Panc1 (cell line): ENCODE data around the gene FIG4. TPM values are rescaled to one million over a fixed set of nuclear protein-coding genes. Genes with fewer than 3 reads are reported as not detected.

ENCODE experiments used
- ATAC-seq: fragments of 200-7000 bp; cut with Tn5 transposase; 2 replicates; pipeline ENCODE4 v1.9.1; 2020; ENCODE audit warnings: mild to moderate bottlenecking, moderate library complexity
- BruUV-seq: library from RNA; stranded (reverse); fragments of 400-500 nt; replicated peaks from 2 replicates; lab custom pipeline; 2021; lab: Mats Ljungman, UMichigan
- CTCF ChIA-PET: fragments of 300-600 bp; sonication (Branson Sonifier 250); formaldehyde crosslinking; loops from one replicate; lab custom pipeline; 2022; ENCODE audit warnings: antibody characterized with exemption; lab: Charles Lee
- POLR2A ChIA-PET: fragments of 300-600 bp; sonication (Branson Sonifier 250); formaldehyde crosslinking; loops from one replicate; lab custom pipeline; 2022; ENCODE audit warnings: antibody characterized with exemption; lab: Charles Lee
- DNase-seq: peaks from one replicate; pipeline ENCODE4 v3.0.0-alpha.2; 2010; ENCODE audit warnings: low read depth, low spot score
- H3K27ac ChIP-seq: 2 replicates; pipeline ENCODE4 v1.5.1; 2011; ENCODE audit warnings: mild to moderate bottlenecking, low read length, inconsistent platforms
- H3K27me3 ChIP-seq: fragments of 200-500 bp; sonication (Bioruptor generic); 2 replicates; pipeline ENCODE4 v1.6.0; 2014; ENCODE audit warnings: low read length, inconsistent platforms; ENCODE audit not compliant: control insufficient read depth, insufficient read depth
- H3K36me3 ChIP-seq: fragments of 200-500 bp; sonication (Bioruptor generic); 2 replicates; pipeline ENCODE4 v1.5.1; 2014; ENCODE audit warnings: inconsistent platforms, mild to moderate bottlenecking, low read length, moderate library complexity; ENCODE audit not compliant: control insufficient read depth, insufficient read depth
- H3K4me1 ChIP-seq: 2 replicates; pipeline ENCODE4 v1.5.1; 2011; ENCODE audit warnings: inconsistent platforms, mild to moderate bottlenecking, low read length, moderate library complexity; ENCODE audit not compliant: control insufficient read depth, insufficient read depth
- H3K4me3 ChIP-seq, 2 experiments: 2 replicates each; pipeline ENCODE4 v1.5.1; 2011 to 2012; ENCODE audit warnings: low read depth in 2 of 2, low read length in 2 of 2, mild to moderate bottlenecking in 2 of 2, inconsistent platforms in 1 of 2, moderate library complexity in 1 of 2
- H3K9me3 ChIP-seq: fragments of 200-500 bp; sonication (Bioruptor generic); 2 replicates; pipeline ENCODE4 v1.5.1; 2014; ENCODE audit warnings: low read depth, mild to moderate bottlenecking, inconsistent platforms, low read length, moderate library complexity; ENCODE audit not compliant: control insufficient read depth, insufficient read depth
- POLR2AphosphoS5 ChIP-seq: IDR thresholded peaks from 2 replicates; pipeline ENCODE4 v1.6.1; 2012; ENCODE audit warnings: mild to moderate bottlenecking, low read depth, low read length, moderate library complexity
- SIN3A ChIP-seq: IDR thresholded peaks from 2 replicates; pipeline ENCODE4 v1.6.1; 2012; ENCODE audit warnings: low read depth, mild to moderate bottlenecking, low read length, moderate library complexity, borderline replicate concordance; ENCODE audit not compliant: insufficient read depth
- TCF7L2 ChIP-seq: IDR thresholded peaks from 2 replicates; pipeline ENCODE4 v1.6.1; 2011; ENCODE audit warnings: mild to moderate bottlenecking, low read depth, low read length, inconsistent platforms
- in situ Hi-C: cut with HindIII; loops from 2 replicates; pipeline ENCODE4 v1.10.0; 2016; ENCODE audit warnings: low sequenced_read_pairs, low pct_unique_long_range_greater_than_20kb
- intact Hi-C: fragments of 100-400 bp; cut with micrococcal nuclease; formaldehyde crosslinking; loops from one replicate; pipeline ENCODE4 v1.10.0; 2022; ENCODE audit not compliant: unreplicated experiment
- total RNA-seq: library from RNA; stranded (reverse); gene quantifications from one replicate; pipeline ENCODE4 v1.2.1, GENCODE V29; 2021; ENCODE audit not compliant: unreplicated experiment
- TF ChIP-seq, protein P1 (sequence below), 2 experiments: IDR thresholded peaks; 2 replicates each; pipeline ENCODE4 v1.6.1; 2011 to 2012; ENCODE audit warnings: low read depth in 2 of 2, control low read depth in 1 of 2, low read length in 1 of 2, mild to moderate bottlenecking in 1 of 2, moderate library complexity in 1 of 2; ENCODE audit not compliant: insufficient read depth in 1 of 2
- TF ChIP-seq, protein P2 (sequence below): fragments of 450-650 bp; IDR thresholded peaks from 2 replicates; pipeline ENCODE4 v1.5.1; 2017; ENCODE audit warnings: mild to moderate bottlenecking

FIG4 gene
- total RNA-seq, 1 experiment from 2014 or later = 19.0 TPM

DNA sequence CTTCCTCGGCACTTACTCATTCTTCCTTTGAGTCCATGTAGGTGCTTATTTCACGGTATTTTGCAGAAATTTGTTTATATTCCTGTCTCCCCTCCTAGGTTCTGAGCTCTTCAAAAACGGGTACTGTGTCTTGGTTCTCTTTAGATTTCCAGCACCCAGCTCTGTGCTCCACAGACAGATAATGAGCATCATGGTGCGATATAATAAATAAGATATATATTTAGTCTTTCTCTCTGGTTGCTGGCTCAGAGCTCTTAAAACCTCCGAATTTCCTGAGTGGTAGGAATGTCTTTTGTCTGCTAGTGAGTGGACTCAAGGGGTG is 179.0 kb downstream of the FIG4 start:
- ChIA-PET POLR2A (no interaction called here), CTCF (no interaction called here)
- Histone ChIP-seq H3K36me3 (no peaks in the 10 kb centered on the region), H3K9me3 (no peaks in the 10 kb centered on the region), H3K4me1 (no peaks in the 10 kb centered on the region), H3K27ac (no peak overlapping the region), H3K27me3 (peaks cover 12% of the 10 kb centered on the region), H3K4me3 (no peak overlapping the region)
- intact Hi-C loops (no loop called here), in situ Hi-C loops (no loop called here)
- DNase-seq (no peak), ATAC-seq (no peak)
- BruUV-seq = no TSS peak
- TF ChIP-seq TCF7L2 (no peak), SIN3A (no peak), POLR2AphosphoS5 (no peak)
- TF ChIP-seq, protein P1, sequence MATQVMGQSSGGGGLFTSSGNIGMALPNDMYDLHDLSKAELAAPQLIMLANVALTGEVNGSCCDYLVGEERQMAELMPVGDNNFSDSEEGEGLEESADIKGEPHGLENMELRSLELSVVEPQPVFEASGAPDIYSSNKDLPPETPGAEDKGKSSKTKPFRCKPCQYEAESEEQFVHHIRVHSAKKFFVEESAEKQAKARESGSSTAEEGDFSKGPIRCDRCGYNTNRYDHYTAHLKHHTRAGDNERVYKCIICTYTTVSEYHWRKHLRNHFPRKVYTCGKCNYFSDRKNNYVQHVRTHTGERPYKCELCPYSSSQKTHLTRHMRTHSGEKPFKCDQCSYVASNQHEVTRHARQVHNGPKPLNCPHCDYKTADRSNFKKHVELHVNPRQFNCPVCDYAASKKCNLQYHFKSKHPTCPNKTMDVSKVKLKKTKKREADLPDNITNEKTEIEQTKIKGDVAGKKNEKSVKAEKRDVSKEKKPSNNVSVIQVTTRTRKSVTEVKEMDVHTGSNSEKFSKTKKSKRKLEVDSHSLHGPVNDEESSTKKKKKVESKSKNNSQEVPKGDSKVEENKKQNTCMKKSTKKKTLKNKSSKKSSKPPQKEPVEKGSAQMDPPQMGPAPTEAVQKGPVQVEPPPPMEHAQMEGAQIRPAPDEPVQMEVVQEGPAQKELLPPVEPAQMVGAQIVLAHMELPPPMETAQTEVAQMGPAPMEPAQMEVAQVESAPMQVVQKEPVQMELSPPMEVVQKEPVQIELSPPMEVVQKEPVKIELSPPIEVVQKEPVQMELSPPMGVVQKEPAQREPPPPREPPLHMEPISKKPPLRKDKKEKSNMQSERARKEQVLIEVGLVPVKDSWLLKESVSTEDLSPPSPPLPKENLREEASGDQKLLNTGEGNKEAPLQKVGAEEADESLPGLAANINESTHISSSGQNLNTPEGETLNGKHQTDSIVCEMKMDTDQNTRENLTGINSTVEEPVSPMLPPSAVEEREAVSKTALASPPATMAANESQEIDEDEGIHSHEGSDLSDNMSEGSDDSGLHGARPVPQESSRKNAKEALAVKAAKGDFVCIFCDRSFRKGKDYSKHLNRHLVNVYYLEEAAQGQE (IDR thresholded peaks at IDR 0.05; ENCODE audit: insufficient read depth in 1 of 2, low read depth in 2 of 2, low read length in 1 of 2) = no peak
- TF ChIP-seq, protein P2, sequence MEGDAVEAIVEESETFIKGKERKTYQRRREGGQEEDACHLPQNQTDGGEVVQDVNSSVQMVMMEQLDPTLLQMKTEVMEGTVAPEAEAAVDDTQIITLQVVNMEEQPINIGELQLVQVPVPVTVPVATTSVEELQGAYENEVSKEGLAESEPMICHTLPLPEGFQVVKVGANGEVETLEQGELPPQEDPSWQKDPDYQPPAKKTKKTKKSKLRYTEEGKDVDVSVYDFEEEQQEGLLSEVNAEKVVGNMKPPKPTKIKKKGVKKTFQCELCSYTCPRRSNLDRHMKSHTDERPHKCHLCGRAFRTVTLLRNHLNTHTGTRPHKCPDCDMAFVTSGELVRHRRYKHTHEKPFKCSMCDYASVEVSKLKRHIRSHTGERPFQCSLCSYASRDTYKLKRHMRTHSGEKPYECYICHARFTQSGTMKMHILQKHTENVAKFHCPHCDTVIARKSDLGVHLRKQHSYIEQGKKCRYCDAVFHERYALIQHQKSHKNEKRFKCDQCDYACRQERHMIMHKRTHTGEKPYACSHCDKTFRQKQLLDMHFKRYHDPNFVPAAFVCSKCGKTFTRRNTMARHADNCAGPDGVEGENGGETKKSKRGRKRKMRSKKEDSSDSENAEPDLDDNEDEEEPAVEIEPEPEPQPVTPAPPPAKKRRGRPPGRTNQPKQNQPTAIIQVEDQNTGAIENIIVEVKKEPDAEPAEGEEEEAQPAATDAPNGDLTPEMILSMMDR = no peak

DNA sequence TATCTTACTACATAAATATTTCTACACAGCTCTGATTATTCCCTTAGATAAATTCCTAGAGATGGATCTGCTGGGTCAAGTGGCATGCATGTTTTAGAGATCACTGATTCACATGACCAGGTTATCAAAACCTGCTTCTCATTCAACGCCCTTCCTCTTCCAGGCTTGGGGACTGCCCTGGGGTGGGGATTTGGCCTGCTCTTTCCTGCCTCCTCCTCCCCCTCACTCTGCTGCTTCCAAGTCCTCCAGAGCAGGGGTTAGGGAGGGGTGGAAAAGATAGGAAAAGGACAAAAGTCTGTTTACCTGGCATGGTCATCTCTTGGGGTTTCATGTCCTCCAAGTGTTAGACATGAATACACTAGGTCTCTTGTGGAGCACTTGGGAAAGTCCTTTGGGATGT is 181.5 kb downstream of the FIG4 start:
- Histone ChIP-seq H3K27ac (no peak overlapping the region), H3K36me3 (no peaks in the 10 kb centered on the region), H3K4me3 (no peak overlapping the region), H3K4me1 (no peaks in the 10 kb centered on the region), H3K9me3 (no peaks in the 10 kb centered on the region), H3K27me3 (peaks cover 18% of the 10 kb centered on the region)
- in situ Hi-C loops (no loop called here), intact Hi-C loops (no loop called here)
- no peak for TF ChIP-seq POLR2AphosphoS5
- no peak for TF ChIP-seq SIN3A
- TF ChIP-seq TCF7L2 = no peak
- TF ChIP-seq, protein P1 (IDR thresholded peaks at IDR 0.05; ENCODE audit: insufficient read depth in 1 of 2, low read depth in 2 of 2, low read length in 1 of 2) = no peak
- TF ChIP-seq, protein P2 = no peak
- BruUV-seq = no TSS peak
- CTCF ChIA-PET = no interaction called here
- POLR2A ChIA-PET = no interaction called here
- DNase-seq (no peak), ATAC-seq (no peak)
